Endothelial cell of umbilical vein (primary cell): Measurements from ENCODE around the gene HBA2. TPM values are rescaled to one million over a fixed set of nuclear protein-coding genes. Genes with fewer than 3 reads are reported as not detected.

ENCODE experiments used
- BruUV-seq: library from RNA; stranded (reverse); fragments of 400-500 nt; replicated peaks from 2 replicates; lab custom pipeline; 2021; lab: Mats Ljungman, UMichigan
- CTCF ChIA-PET: fragments of 300-600, 350-600 bp; sonication (Branson Sonifier 250); formaldehyde crosslinking; loops from one replicate; lab custom pipeline; 2021; ENCODE audit warnings: antibody characterized with exemption, inconsistent platforms; lab: Charles Lee
- POLR2A ChIA-PET: fragments of 300-600, 350-600 bp; sonication (Branson Sonifier 250); formaldehyde crosslinking; loops from one replicate; lab custom pipeline; 2021; ENCODE audit warnings: antibody characterized with exemption, inconsistent platforms; lab: Charles Lee
- DNase-seq: peaks from one replicate; pipeline ENCODE4 v3.0.0-alpha.2; 2011; ENCODE audit warnings: low read depth, low spot score
- FAIRE-seq: peaks from 2 replicates; lab custom pipeline; 2011; peaks lifted over from hg19 to GRCh38; lab: Jason Lieb, UNC
- H2AFZ ChIP-seq: 2 replicates; pipeline ENCODE4 v1.6.0; 2012; ENCODE audit warnings: low read depth, low read length, control low read depth, inconsistent platforms
- H3K27ac ChIP-seq: 2 replicates; pipeline ENCODE4 v1.5.1; 2011; ENCODE audit warnings: low read depth, mild to moderate bottlenecking, control low read depth, low read length, moderate library complexity; ENCODE audit not compliant: insufficient read depth
- H3K27me3 ChIP-seq, 2 experiments: 2 replicates each; pipeline versions ENCODE4 v1.6.0 to v1.6.1; 2011; ENCODE audit warnings: low read length in 2 of 2, mixed read lengths in 1 of 2; ENCODE audit not compliant: control insufficient read depth in 2 of 2, insufficient read depth in 2 of 2
- H3K36me3 ChIP-seq, 2 experiments: 2 replicates in 1 of 2; 3 replicates in 1 of 2; pipeline ENCODE4 v1.5.1; 2011; ENCODE audit warnings: low read length in 2 of 2, mild to moderate bottlenecking in 1 of 2, moderate library complexity in 1 of 2; ENCODE audit not compliant: control insufficient read depth in 2 of 2, insufficient read depth in 2 of 2; ENCODE audit errors: extremely low read depth in 1 of 2
- H3K4me1 ChIP-seq: 3 replicates; pipeline ENCODE4 v1.5.1; 2011; ENCODE audit warnings: mild to moderate bottlenecking, low read length; ENCODE audit not compliant: control insufficient read depth, insufficient read depth; ENCODE audit errors: extremely low read depth
- H3K4me2 ChIP-seq: 2 replicates; pipeline ENCODE4 v1.6.1; 2011; ENCODE audit warnings: low read length, control low read depth, mixed read lengths; ENCODE audit not compliant: insufficient read depth
- H3K4me3 ChIP-seq, 3 experiments: fragments of 200-600 bp in 1 of 3; sonication (generic), shearing (Covaris generic) in 1 of 3; replicated peaks in 1 of 3; 2 replicates each; pipeline ENCODE4 v1.5.1; 2011 to 2016; ENCODE audit warnings: control low read depth in 3 of 3, low read length in 3 of 3, mild to moderate bottlenecking in 2 of 3, inconsistent platforms in 1 of 3, low read depth in 1 of 3, moderate library complexity in 1 of 3; ENCODE audit not compliant: insufficient read depth in 1 of 3
- H3K79me2 ChIP-seq: 2 replicates; pipeline ENCODE4 v1.6.0; 2012; ENCODE audit warnings: low read length, inconsistent platforms; ENCODE audit not compliant: control insufficient read depth, insufficient read depth
- H3K9ac ChIP-seq: replicated peaks from 2 replicates; pipeline ENCODE3; 2011; ENCODE audit warnings: low read length, control low read depth; ENCODE audit not compliant: insufficient read depth; ENCODE audit errors: extremely low read depth
- H3K9me1 ChIP-seq: replicated peaks from 3 replicates; pipeline ENCODE4 v1.6.0; 2011; ENCODE audit warnings: mild to moderate bottlenecking, low read length; ENCODE audit not compliant: control insufficient read depth, insufficient read depth; ENCODE audit errors: extremely low read depth
- H3K9me3 ChIP-seq: replicated peaks from 2 replicates; pipeline ENCODE4 v1.5.1; 2012; ENCODE audit warnings: low read length, inconsistent platforms; ENCODE audit not compliant: control insufficient read depth, insufficient read depth
- H4K20me1 ChIP-seq: replicated peaks from 2 replicates; pipeline ENCODE3; 2011; ENCODE audit warnings: mild to moderate bottlenecking, low read length; ENCODE audit not compliant: control insufficient read depth, insufficient read depth; ENCODE audit errors: extremely low read depth
- CTCF ChIP-seq, 2 donors: IDR thresholded peaks; 1 replicate in 1 of 2; 2 replicates in 1 of 2; pipeline ENCODE4 v1.5.1; 2011; ENCODE audit warnings: low read length in 2 of 2, mild to moderate bottlenecking in 2 of 2, moderate library complexity in 2 of 2, control low read depth in 1 of 2, inconsistent platforms in 1 of 2, low read depth in 1 of 2; ENCODE audit not compliant: insufficient read depth in 1 of 2; ENCODE audit errors: extremely low read depth in 1 of 2
- EZH2 ChIP-seq: IDR thresholded peaks from 2 replicates; pipeline ENCODE4 v1.6.1; 2012; ENCODE audit warnings: borderline replicate concordance, low read depth, mild to moderate bottlenecking, moderate library complexity, low read length, inconsistent platforms; ENCODE audit not compliant: severe bottlenecking
- FOS ChIP-seq: IDR thresholded peaks from 2 replicates; pipeline ENCODE4 v1.6.1; 2011; ENCODE audit warnings: mild to moderate bottlenecking, low read length, moderate library complexity, borderline replicate concordance; ENCODE audit not compliant: insufficient read depth
- GATA2 ChIP-seq: IDR thresholded peaks from 2 replicates; pipeline ENCODE4 v1.7.0; 2011; ENCODE audit warnings: low read depth, mild to moderate bottlenecking, moderate library complexity, mixed read lengths, low read length; ENCODE audit not compliant: insufficient read length, insufficient read depth
- JUN ChIP-seq: IDR thresholded peaks from 2 replicates; pipeline ENCODE4 v1.6.1; 2011; ENCODE audit warnings: borderline replicate concordance, low read depth; ENCODE audit not compliant: insufficient read length, insufficient read depth
- MAX ChIP-seq: IDR thresholded peaks from 2 replicates; pipeline ENCODE4 v1.6.1; 2011; ENCODE audit not compliant: insufficient read depth, insufficient read length
- MYC ChIP-seq: IDR thresholded peaks from one replicate; pipeline ENCODE4 v1.6.1; 2011; ENCODE audit warnings: mild to moderate bottlenecking, low read depth, low read length
- POLR2A ChIP-seq: IDR thresholded peaks from 2 replicates; pipeline ENCODE4 v1.6.1; 2012; ENCODE audit warnings: low read depth, mild to moderate bottlenecking, control low read depth, low read length
- POLR2AphosphoS5 ChIP-seq: IDR thresholded peaks from 2 replicates; pipeline ENCODE4 v1.6.1; 2012; ENCODE audit warnings: low read depth, mild to moderate bottlenecking, control low read depth, low read length, moderate library complexity; ENCODE audit not compliant: insufficient read depth
- dilution Hi-C: fragments of 300-500 bp; cut with MboI; formaldehyde crosslinking; loops from one replicate; pipeline ENCODE4 v1.15.0; 2019; ENCODE audit warnings: low sequenced_read_pairs; ENCODE audit not compliant: extremely low pct_ligation_motif_present
- intact Hi-C: fragments of 100-400 bp; cut with micrococcal nuclease; formaldehyde crosslinking; loops from one replicate; pipeline ENCODE4 v1.10.0; 2022
- polyA plus RNA-seq, 4 experiments: library from polyadenylated mRNA; depleted of rRNA in 3 of 4; stranded (reverse) in 3 of 4; unstranded in 1 of 4; fragments of >200 nt; gene quantifications; 2 replicates each; pipeline versions ENCODE4 v1.2.1 to v1.2.3, GENCODE V29; 2011 to 2012; ENCODE audit warnings: missing spikeins in 1 of 4
- total RNA-seq: library from RNA; stranded (reverse); gene quantifications from 2 replicates; pipeline ENCODE4 v1.2.3, GENCODE V29; 2021

HBA2 gene
- total and polyA plus RNA-seq, 2 donors (not counting 3 experiments of a cell fraction or from before 2014, with no cell fraction given) = not detected

GRCh38 chr16:149024-149660 is 23.5 kb upstream of the HBA2 start:
- Histone ChIP-seq H3K9me1 (no peaks in the 10 kb centered on the region), H3K4me2 (no peak overlapping the region), H2AFZ (no peak overlapping the region), H3K4me1 (no peaks in the 10 kb centered on the region), H3K9me3 (no peaks in the 10 kb centered on the region), H3K9ac (no peak overlapping the region), H3K27me3 (peaks cover 0 to 2% of the 10 kb centered on the region in 2 experiments), H3K27ac (no peak overlapping the region), H4K20me1 (no peaks in the 10 kb centered on the region), H3K4me3 (no peak overlapping the region), H3K36me3 (no peaks in the 10 kb centered on the region), H3K79me2 (no peaks in the 10 kb centered on the region)
- DNase-seq (no peak), FAIRE-seq (no peak)
- TF ChIP-seq EZH2 (no peak), MYC (no peak), JUN (no peak), POLR2A (no peak), GATA2 (no peak), CTCF (IDR thresholded peaks at IDR 0.05; ENCODE audit: extremely low read depth in 1 of 2, insufficient read depth in 1 of 2, low read depth in 1 of 2, low read length in 2 of 2) (no peak), POLR2AphosphoS5 (no peak), MAX (no peak), FOS (no peak)
- ChIA-PET CTCF (interaction anchor here (0.9 to 1.0 kb wide), 2 partner anchors 42 to 52 kb away, joined by 3 to 5 read pairs; no protein-coding TSS in a partner anchor), POLR2A (no interaction called here)
- no TSS peak for BruUV-seq
- intact Hi-C loops (no loop called here), dilution Hi-C loops (no loop called here)
